ENCODE measurements around the gene RHOC.
A peak's percentile ranks its signal among the peaks of the same experiment; 100 is the strongest.

The RHOC gene

DNA sequence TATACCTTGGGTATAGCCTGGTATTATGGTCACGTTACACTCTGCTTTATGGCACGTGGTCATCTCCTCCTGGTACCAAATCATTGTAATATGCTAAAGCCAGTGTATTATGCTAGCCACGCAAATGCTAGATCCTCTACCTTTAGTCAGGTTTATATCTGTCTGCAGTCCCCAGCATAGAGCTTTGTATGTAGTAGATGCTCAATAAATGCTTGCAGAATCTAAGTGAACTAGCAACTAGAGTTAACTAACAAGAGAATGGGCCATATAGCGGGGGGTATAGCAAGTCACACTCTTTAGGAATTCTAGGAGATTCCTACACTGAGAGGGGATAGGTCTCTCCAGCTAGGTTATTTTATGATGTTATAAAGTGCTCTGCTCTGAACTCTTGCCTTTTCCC, 29.4 kb downstream of the RHOC start:
- DNase-seq (ENCODE audit: low read depth in 2 of 2): no peak

DNA sequence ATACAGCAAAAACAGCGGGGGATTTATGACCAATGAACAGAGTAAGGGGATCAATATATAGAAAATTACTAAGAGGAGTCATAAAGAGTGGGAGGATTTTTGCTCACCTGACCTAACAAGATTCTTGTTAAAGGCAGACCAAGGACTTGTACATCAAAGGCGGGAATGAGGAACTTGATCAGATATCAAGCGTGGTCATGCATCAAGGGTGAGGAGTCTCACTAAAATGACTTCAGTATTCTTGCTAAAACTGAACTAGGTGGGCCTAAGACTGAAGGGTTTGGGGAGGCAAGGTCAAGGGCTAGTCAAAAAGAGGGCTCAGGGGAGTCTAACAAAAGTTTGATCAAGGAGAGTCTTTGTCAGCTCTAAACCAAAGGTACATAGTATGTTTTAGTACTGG, 30.4 kb downstream of the RHOC start:
- DNase-seq (ENCODE audit: low read depth in 2 of 2): no peak

DNA sequence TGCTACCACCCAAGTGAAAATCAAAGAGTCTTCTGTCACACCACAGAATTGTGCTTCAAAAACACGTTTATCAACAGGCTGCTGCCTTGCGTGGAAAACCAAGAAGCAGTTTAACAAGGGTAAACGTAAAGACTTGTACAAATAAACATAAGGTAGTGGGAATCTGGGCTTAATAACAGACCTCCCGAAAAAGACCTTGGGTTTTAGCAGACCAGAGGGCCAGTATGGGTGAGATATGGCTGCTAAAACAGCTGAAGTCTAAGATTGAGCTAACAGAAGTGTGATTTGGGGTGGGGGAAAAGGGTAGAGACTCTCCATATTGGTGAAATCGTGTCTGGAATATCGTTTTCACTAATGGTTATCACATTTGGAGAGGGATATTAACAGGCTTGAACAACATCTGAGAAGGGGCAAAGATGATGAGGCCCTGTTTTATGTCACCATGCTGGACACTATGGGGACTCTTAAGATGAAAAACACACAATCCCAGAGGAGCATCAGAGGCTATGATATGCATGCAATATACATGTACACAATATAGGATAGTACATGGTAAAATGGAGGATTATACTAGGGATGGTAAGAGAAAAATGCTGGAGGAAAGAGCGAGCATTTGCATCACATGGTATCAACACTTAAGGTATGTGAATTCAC, 31.1 kb downstream of the RHOC start:
- no peak for DNase-seq (ENCODE audit: low read depth in 2 of 2)

DNA sequence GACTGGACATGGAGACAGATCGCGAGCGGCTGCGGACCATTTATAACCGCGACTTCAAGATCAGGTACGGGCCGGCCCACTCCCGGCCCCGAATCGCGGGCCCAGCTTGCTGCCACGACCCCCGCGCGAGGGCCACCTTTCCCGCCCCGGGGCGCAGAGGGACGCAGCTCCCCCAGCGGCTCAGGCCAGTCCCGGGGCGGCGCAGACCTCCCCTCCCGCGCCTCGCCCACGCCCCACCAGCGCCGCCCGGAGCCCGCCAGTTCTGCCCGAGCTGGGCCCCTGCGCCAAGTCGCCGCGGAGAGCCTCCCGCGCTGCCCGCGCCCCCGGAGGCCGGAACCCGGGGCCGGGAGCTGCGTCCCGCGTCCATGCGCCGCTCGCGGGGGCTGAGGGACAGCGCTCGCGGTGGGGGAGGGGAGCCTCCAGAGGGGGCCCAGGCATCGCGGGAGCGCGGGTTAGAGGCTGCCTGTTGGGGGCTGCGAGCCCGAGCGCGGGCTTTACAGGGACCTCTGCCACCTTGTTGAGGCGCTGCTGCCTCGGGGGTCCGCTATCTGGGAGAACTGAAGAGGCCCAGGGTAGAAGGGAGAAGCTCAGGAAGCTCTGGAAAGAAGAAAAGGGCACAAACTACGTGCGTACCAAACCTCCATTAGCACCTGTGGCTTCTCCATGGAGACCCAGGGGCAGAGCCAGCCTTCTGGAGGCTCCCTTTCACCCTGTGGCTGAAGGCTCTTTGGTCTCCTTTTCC, 31.8 kb downstream of the RHOC start:
- DNase-seq (ENCODE audit: low read depth in 2 of 2): peak in 1 of 2 donors; percentile 16

DNA sequence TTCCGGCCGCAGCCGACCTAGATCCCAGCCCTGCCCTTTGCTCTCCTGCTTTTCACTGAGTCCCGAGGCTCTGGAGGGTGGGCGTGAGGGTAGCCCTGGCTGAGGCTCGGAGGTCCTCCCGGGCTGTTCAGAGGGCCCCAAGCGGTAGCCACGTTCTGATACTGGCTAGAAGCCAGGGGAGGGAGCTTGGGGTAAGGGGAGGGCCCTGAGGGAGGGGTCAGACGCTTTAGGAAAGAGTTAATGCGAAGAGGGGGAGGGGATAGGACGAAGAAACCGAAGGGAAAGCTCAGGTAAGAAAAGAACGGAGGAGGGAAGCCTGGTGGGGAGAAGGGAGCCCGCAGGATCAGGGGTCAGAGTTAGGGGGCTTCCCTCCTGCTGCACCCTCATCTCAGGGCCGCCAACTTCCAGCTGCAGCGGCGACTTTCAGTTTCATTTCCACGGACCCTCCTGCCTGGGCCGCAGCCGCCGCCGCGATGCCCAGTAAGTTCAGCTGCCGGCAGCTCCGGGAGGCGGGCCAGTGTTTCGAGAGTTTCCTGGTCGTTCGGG, 32.4 kb downstream of the RHOC start, which contains the start of gene MOV10:
MOV10 (plus strand) TSS at position 220 of the 546 bp plus-strand sequence; CDS start at position 474, 254 bp downstream.
- peak; percentile 15 to 35 for DNase-seq (ENCODE audit: low read depth in 2 of 2)

DNA sequence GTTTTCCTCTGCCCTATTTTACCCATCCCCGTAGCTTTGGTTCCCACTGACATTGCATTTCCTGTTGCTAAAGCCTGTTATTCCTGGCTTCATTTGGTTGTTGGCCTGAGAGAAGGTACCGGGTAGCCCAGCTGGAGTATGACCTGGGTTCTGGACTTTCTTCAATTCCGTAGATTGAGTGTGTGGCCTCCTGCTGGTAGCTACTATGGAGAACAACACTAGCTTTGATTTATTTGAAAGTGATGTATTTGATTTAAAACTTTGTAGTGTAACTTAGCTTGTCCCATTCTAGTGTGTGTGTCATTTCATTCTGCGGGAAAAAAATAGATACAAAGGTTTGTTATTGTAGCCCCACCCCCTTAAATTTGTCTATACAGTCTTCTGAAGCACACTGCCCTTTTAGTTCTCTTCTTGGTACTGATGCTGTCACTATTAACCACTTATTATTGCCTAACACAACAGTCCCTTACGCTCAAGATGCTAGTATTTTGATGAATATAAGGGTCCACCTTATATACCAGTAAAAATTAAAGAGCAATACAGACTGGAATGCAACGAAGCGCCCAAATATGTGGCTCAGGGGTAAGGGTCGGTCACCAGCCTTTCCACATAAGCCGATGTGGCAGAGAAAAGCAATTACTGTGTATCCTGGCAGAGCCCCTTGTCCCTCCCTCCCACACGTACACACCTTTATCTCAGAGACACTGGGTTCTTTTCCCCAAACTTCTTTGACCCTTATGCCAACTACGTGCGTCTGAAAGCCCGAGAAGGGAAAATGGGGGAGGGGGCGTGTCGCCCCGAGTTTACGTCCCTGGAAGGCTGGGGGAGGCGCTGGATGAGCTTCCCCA, 33.1 kb downstream of the RHOC start:
- no peak for DNase-seq (ENCODE audit: low read depth in 2 of 2)

DNA sequence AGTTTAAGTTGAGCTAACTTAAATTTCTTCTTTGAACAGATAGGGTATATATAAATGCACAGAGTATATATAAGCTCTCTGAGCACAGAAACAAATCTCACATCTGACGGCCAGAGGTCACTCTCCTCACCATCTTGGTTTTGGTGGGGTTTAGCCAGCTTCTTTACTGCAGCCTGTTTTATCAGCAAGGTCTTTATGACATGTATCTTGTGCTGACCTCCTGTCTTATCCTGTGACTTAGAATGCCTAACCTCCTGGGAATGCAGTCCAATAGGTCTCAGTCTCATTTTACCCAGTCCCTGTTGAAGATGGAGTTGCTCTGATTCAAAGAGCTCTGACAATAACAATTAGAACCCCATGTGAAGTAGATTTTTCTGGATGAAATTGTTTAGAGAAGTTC, 34.1 kb downstream of the RHOC start:
- DNase-seq (ENCODE audit: low read depth in 2 of 2): no peak

DNA sequence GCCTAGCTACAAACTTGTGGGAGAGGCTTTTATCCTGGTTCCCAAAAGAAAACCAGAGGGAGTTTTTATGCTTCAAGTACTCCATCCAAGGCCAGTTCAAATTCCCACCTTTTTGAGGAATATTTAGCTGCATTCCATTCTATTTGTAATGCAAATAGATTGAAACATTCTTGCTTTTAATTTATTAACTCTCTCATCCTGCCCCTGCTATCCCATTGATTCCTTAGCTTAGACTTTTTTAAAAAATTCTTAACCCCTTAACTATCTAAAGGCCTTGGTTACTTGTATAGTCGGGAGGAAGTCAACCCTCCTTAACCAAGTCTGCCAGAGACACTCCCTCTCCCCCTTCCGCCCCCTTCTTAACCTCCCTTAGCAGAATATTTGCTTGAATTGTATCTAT, 34.9 kb downstream of the RHOC start:
- DNase-seq (ENCODE audit: low read depth in 2 of 2): no peak

DNA sequence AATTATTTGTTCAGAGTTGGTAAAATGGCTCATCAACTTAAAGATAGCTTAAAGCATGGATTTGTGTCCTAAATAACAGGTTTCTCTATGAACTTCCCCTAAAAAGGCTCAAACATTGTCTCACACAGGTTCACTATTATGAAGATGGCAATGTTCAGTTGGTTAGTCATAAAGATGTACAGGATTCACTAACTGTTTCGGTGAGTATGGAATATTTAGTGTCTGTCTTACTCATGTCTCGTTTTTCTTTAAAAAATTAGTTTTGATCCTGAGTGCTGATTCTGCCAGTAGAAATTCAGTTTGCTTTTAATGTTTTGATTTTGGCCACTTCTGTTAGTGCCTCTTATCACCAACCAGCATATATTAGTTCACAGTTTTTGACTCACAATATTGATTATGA, 40.0 kb downstream of the RHOC start:
- no peak for DNase-seq (ENCODE audit: low read depth in 2 of 2)

DNA sequence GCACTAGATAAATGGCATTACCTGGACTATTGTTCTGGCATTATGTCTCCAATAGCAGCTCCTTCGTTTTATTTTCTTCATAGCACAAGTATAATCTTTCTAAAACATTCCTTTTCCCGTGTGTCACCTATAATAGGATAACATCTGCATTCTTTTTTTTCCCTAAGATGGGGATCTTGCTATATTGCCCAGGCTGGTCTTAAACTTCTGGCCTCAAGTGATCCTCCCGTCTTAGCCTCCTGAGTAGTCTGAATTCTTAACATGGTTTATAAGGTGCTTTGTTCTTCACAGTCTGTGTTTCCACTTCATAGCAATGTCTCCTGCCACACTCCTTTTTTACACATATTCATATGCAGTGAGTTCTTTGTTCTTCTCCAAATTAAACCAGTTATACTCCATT, 41.1 kb downstream of the RHOC start:
- no peak for DNase-seq (ENCODE audit: low read depth in 2 of 2)

DNA sequence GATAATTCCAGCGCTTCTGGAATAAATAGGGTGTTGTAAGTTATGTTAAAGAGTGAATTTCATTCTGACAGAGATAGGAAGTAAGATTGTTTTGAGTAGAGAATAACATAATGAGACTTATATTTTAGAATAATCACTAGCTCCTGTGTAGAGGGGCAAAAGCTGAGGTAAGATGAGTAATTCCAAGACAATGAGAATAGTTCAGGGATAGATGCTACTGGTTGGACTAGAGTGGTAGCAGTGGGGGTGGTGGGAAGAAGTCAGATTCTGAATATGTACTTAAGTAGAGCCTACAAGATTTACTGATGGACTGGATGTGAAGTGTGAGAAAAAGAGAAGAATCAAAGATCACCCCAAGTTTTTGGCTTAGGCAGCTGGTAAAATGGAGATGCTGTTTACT, 55.7 kb downstream of the RHOC start:
- no peak for DNase-seq (ENCODE audit: low read depth in 2 of 2)

Measured in stimulated activated CD8-positive, alpha-beta memory T cell treated with anti-CD3 and anti-CD28 coated beads, Interleukin-2, amount 100 ng/mL, for 1 hour (primary cell).